Activated T-cell treated with anti-CD3 and anti-CD28 coated beads for 24 hours (primary cell): ENCODE measurements around the gene ARPC1A.
"Not testable (repeated sequence)": the region's sequence is repeated elsewhere in the genome, so short reads cannot be mapped to it uniquely, and the experiment has no call there.

Source experiments
- DNase-seq: peaks from one replicate; pipeline ENCODE4 v3.0.0-alpha.2; 2020; ENCODE audit warnings: low read depth

The ARPC1A gene

GRCh38 chr7:99325592-99326407 lies at the start of gene ARPC1A:
TSS of gene ARPC1A (plus strand) at chr7:99325898. CDS start at chr7:99333354, 7,456 bp downstream.
- peak; percentile 90 for DNase-seq

- DNase-seq: no peak
Observed at GRCh38 chr7:99278180-99278579, 47.5 kb upstream of the ARPC1A start.

DNA sequence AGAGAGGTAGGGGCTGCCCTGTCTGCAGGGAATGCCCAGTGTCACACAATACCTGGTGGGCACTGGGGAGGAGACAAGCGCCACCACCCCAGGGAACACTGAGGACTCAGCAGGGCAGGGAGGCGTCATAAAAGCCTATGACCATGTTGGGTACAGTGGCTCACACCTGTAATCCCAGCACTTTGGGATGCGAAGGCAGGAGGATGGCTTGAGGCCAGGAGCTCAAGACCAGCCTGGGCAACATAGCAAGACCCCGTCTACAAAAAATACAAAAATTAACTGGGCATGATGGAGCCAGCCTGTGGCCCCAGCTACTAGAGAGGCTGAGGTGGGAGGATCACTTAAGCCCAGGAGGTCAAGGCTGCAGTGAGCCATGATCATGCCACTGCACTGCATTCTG lies 41.5 kb upstream of the ARPC1A start:
- not testable (repeated sequence) for DNase-seq

GRCh38 chr7:99287779-99288534 lies 37.7 kb upstream of the ARPC1A start:
- DNase-seq: no peak

DNA sequence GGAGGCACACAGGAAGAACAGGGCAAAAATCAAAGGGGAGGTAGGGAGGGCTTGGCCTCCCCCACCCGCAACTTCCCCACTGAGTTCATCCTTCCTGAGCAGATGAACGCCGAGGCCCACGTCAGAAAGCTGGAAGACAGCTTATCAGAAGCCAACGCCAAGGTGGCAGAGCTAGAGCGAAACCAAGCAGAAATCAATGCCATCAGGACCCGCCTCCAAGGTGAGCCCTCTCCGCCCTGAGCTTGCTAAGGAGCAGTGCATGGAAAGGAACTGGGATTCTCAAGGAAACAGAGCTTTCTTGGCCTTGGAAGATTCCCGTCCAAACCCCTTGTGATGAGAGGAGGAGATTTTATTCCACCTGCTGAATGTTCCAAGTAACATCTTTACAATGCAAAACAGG lies 36.5 kb upstream of the ARPC1A start:
- no peak for DNase-seq

DNA sequence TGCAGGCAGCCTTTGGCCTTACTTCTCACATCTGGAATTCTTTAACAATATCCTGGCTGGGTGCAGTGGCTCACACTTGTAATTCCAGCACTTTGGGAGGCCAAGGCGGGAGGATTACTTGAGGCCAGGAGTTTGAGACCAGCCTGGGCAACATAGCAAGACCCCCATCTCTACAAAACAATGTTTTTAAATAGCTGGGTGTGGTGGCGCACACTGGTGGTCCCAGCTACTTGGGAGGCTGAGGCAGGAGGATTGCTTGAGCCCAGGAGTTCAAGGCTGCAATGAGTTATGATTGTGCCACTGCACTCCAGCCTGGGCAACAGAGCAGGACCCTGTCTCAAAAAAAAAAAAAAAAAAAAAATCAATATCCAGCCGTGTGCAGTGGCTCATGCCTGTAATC lies 35.5 kb upstream of the ARPC1A start:
- not testable (repeated sequence) for DNase-seq

- DNase-seq: no peak
Observed at GRCh38 chr7:99290980-99291607, 34.6 kb upstream of the ARPC1A start.

- no peak for DNase-seq
Observed at GRCh38 chr7:99292127-99292526, 33.6 kb upstream of the ARPC1A start.

DNA sequence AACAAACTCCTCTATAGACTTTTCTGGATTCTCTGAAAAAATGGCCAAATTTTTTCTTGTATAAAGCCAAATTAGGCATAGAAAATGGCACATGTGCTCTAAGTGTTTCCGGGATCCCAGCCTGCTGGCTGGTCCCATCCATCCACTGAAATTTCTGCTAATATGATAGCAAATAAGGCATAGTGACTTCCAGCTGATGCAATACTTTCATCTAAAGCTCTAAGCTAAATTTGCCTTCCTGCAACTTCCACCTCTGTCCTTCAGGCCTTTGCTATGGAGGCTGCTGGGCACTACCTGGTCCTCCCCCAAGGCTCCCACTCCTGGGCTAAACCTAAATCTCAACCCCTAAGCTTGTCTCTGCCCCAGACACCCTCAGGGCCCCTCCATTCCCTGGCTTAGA lies 32.5 kb upstream of the ARPC1A start:
- no peak for DNase-seq

DNA sequence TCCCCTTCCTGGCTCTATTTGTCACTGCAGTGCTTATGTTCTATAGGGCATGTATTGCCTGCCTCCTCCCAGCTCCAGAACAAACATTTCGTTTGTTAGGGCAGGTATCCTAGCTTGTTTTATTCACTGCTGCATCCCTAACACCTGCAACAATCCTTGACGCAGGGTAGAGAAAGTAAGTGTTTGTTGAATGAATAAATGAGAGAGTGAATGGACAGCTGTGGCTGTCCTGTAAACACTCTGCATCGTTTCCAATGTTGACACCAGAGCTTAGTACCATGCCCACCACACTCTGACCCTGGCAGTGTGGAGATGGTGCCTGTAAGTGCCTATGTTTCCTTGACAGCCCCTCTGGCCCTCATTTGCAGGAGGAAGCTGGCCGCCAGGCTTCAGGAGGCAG lies 32.0 kb upstream of the ARPC1A start:
- DNase-seq: no peak

- DNase-seq: no peak
Observed at GRCh38 chr7:99296471-99296870, 29.2 kb upstream of the ARPC1A start.

- no peak for DNase-seq
Observed at GRCh38 chr7:99301496-99301895, 24.2 kb upstream of the ARPC1A start.

DNA sequence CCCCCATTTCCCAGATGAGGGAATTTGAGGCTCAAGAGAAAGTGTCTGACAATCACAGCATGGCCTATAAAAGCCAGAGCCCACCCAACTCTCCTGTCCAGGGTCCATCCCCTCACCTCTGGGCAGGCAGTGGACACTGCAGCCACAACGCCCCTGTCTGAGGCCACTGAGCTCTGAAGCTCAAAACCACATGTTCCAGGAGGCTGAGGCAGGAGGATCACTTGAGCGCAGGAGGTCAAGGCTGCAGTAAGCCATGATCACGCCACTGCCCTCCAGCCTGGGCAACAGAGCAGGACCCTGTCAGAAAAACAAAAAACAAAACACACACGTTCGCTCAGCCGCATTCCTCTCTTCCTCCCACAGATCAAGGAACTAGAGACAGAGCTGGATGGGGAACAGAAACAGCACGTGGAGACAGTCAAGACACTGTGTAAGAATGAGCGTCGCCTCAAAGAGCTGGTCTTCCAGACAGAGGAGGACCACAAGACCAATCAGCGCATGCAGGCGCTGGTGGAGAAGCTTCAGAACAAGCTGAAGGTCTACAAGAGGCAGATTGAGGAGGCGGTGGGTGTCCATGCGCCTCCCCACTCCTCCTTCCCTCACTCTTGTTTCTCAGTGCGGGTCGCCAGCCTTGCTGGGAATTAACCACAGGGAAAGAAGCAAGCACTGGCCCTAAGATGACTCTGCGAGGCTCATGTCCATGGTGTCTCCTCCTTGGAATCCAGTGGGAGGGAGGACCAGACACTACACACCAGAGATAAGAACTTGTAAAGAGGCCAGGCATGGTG lies 20.0 kb upstream of the ARPC1A start:
- DNase-seq: no peak

DNA sequence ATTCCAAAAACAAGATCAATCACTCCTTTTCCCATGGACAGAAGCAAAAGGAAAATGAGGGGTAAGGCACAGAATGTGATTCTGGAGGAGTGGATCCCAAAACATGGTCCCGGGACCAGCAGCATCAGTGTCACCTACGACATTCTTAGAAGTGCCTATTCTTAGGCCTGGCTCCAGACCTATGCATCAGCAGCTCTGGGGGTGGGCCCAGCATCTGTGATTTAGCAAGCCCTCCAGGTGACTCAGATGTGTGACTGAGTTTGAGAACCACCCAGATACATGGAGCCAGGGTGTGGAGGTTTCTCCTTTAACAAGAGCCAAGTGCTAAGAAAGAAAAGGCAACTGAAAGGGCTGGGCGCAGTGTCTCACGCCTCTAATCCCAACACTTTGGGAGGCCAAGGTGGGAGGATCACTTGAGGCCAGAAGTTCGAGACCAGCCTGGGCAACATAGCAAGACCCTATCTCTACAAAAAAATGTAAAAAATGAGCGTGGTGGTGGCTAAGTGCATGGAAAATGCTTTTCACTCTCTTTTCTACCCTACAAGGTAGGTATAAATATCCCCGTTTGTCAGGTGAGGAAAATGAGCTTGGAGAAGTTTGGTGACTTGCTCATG lies 17.1 kb upstream of the ARPC1A start:
- no peak for DNase-seq

GRCh38 chr7:99309111-99309510 lies 16.6 kb upstream of the ARPC1A start:
- no peak for DNase-seq

GRCh38 chr7:99310004-99310403 lies 15.7 kb upstream of the ARPC1A start:
- no peak for DNase-seq

- no peak for DNase-seq
Observed at GRCh38 chr7:99311702-99312101, 14.0 kb upstream of the ARPC1A start.

GRCh38 chr7:99312316-99313203 lies 13.1 kb upstream of the ARPC1A start:
- DNase-seq: peak; percentile 65

GRCh38 chr7:99313204-99313573 lies 12.5 kb upstream of the ARPC1A start:
- no peak for DNase-seq

- DNase-seq: no peak
Observed at GRCh38 chr7:99314504-99314903, 11.2 kb upstream of the ARPC1A start.

- DNase-seq: no peak
Observed at GRCh38 chr7:99320371-99320770, 5.3 kb upstream of the ARPC1A start.
